Chondrocyte (in vitro differentiated cells): Measurements from ENCODE around the gene FBXL2. TPM values are rescaled to one million over a fixed set of nuclear protein-coding genes. Genes with fewer than 3 reads are reported as not detected.

Experiments used
- DNase-seq: peaks from one replicate; pipeline ENCODE4 v3.0.0; 2021; ENCODE audit warnings: mixed read lengths, low spot score
- H3K27ac Mint-ChIP-seq: one replicate; pipeline ENCODE4 v1.8.0; 2021; ENCODE audit warnings: mild to moderate bottlenecking, moderate library complexity, mixed read lengths; ENCODE audit not compliant: unreplicated experiment
- H3K27me3 Mint-ChIP-seq: 2 replicates; pipeline ENCODE4 v1.8.0; 2021; ENCODE audit warnings: low read depth, mixed read lengths
- H3K36me3 Mint-ChIP-seq: 2 replicates; pipeline ENCODE4 v1.8.0; 2021; ENCODE audit warnings: low read depth, mixed read lengths
- H3K4me1 Mint-ChIP-seq: 2 replicates; pipeline ENCODE4 v1.8.0; 2021; ENCODE audit warnings: low read depth, mild to moderate bottlenecking, mixed read lengths
- H3K4me3 Mint-ChIP-seq: one replicate; pipeline ENCODE4 v1.8.0; 2021; ENCODE audit warnings: mild to moderate bottlenecking, moderate library complexity, mixed read lengths; ENCODE audit not compliant: unreplicated experiment
- H3K9me3 Mint-ChIP-seq: 2 replicates; pipeline ENCODE4 v1.8.0; 2021; ENCODE audit warnings: low read depth, mixed read lengths
- total RNA-seq: library from RNA; stranded (reverse); gene quantifications from 3 replicates; pipeline ENCODE4 v1.2.1, GENCODE V29; 2021
- TF ChIP-seq, protein P1 (sequence below): fragments of 200-600 bp; sonication (generic); IDR thresholded peaks from 2 replicates; pipeline ENCODE4 v1.5.0; 2021; ENCODE audit warnings: antibody characterized with exemption, mild to moderate bottlenecking, moderate library complexity

FBXL2 gene
- total RNA-seq, 1 donor from 2014 or later = 22.2 TPM

DNA sequence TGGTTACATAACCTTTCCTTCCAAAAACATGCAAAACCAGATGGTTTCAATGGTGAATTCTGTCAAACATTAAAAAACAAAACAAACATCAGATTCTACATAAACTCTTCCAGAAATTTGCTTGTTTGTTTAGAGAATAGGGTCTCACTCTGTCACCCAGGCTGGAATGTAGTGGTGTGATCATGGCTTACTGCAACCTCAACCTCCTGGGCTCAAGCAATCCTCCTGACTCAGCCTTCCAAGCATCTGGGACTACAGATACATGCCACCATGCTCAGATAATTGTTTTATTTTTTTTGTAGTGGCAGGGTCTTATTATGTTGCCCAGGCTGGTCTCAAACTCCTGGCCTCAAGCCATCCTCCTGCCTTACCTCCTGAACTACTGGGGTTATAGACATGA, 36.1 kb downstream of the FBXL2 start:
- TF ChIP-seq, protein P1, sequence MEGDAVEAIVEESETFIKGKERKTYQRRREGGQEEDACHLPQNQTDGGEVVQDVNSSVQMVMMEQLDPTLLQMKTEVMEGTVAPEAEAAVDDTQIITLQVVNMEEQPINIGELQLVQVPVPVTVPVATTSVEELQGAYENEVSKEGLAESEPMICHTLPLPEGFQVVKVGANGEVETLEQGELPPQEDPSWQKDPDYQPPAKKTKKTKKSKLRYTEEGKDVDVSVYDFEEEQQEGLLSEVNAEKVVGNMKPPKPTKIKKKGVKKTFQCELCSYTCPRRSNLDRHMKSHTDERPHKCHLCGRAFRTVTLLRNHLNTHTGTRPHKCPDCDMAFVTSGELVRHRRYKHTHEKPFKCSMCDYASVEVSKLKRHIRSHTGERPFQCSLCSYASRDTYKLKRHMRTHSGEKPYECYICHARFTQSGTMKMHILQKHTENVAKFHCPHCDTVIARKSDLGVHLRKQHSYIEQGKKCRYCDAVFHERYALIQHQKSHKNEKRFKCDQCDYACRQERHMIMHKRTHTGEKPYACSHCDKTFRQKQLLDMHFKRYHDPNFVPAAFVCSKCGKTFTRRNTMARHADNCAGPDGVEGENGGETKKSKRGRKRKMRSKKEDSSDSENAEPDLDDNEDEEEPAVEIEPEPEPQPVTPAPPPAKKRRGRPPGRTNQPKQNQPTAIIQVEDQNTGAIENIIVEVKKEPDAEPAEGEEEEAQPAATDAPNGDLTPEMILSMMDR = no peak
- Mint-ChIP-seq H3K9me3 (peaks cover 6% of the 10 kb centered on the region), H3K27ac (no peak overlapping the region), H3K36me3 (peaks cover 18% of the 10 kb centered on the region), H3K4me3 (no peak overlapping the region), H3K4me1 (peaks cover 18% of the 10 kb centered on the region), H3K27me3 (no peaks in the 10 kb centered on the region)
- DNase-seq = no peak

GRCh38 chr3:33314993-33315392, 37.8 kb downstream of the FBXL2 start:
- Mint-ChIP-seq H3K27me3 (no peaks in the 10 kb centered on the region), H3K4me3 (no peak overlapping the region), H3K36me3 (peaks cover 16% of the 10 kb centered on the region), H3K4me1 (peaks cover 33% of the 10 kb centered on the region), H3K27ac (no peak overlapping the region), H3K9me3 (peaks cover 6% of the 10 kb centered on the region)
- no peak for DNase-seq
- TF ChIP-seq, protein P1 = no peak

- no peak overlapping the region for H3K27ac Mint-ChIP-seq
- peaks cover 16% of the 10 kb centered on the region for H3K36me3 Mint-ChIP-seq
- no peaks in the 10 kb centered on the region for H3K27me3 Mint-ChIP-seq
- peaks cover 34% of the 10 kb centered on the region for H3K4me1 Mint-ChIP-seq
- DNase-seq = no peak
- H3K4me3 Mint-ChIP-seq = peak overlapping the region; percentile 12
- TF ChIP-seq, protein P1 = no peak
- peaks cover 6% of the 10 kb centered on the region for H3K9me3 Mint-ChIP-seq
These were observed 38.6 kb downstream of the FBXL2 start for GRCh38 chr3:33315826-33316225.

DNA sequence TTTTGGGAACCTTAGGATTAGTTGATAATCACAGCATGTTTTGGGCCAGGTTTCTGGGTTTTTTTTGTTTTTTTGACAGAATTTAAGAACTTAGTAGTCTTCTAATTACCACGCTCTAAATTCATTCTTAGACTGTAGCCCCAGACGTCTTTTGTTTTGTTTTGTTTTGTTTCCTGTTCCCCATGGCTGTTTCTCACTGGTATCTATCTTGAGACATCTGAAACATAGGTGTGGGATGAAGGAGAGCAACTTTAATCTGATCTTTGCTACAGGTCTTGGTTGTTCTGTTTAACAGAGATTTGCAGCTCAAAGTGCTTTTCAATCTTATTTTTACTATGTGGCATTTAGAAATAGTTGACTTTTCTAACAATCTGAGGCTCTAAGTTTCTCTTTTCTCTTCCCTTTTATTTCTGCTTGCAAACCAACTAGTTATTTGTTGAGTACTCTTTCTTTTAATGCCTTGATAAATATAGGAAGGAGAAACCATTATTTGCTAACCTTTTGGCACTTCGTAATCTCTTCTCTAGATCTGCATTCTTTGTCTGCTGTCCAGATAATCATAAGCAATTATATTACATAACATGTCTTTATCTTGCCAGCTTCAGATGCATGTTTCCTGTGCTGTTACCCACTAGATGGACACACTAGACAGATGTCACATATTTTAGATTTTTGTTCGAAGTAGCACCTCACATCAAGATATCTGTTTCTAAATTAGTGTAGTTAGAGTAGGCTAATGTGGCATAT, 40.9 kb downstream of the FBXL2 start:
- DNase-seq = no peak
- no peaks in the 10 kb centered on the region for H3K27me3 Mint-ChIP-seq
- no peaks in the 10 kb centered on the region for H3K9me3 Mint-ChIP-seq
- H3K4me1 Mint-ChIP-seq = peaks cover 45% of the 10 kb centered on the region
- TF ChIP-seq, protein P1 = no peak
- H3K27ac Mint-ChIP-seq = no peak overlapping the region
- no peak overlapping the region for H3K4me3 Mint-ChIP-seq
- H3K36me3 Mint-ChIP-seq = peaks cover 8% of the 10 kb centered on the region

GRCh38 chr3:33318710-33319380, 41.6 kb downstream of the FBXL2 start:
- DNase-seq = no peak
- peaks cover 43% of the 10 kb centered on the region for H3K4me1 Mint-ChIP-seq
- TF ChIP-seq, protein P1 = peak; percentile 75
- no peak overlapping the region for H3K4me3 Mint-ChIP-seq
- H3K9me3 Mint-ChIP-seq = no peaks in the 10 kb centered on the region
- H3K27me3 Mint-ChIP-seq = no peaks in the 10 kb centered on the region
- H3K36me3 Mint-ChIP-seq = peaks cover 8% of the 10 kb centered on the region
- peak overlapping the region; percentile 13 for H3K27ac Mint-ChIP-seq
